ENCODE measurements around the gene ZMYND8.

ZMYND8 gene

GRCh38 chr20:47332381-47333206, 23.9 kb downstream of the ZMYND8 start:
- DNase-seq, result no peak

- peak in 3 of 4 experiments; percentile 43 to 51 (median 46) for DNase-seq
Observed at GRCh38 chr20:47330933-47331708, 25.4 kb downstream of the ZMYND8 start.

GRCh38 chr20:47330071-47330470, 26.4 kb downstream of the ZMYND8 start:
- no peak for DNase-seq

GRCh38 chr20:47328129-47328528, 28.4 kb downstream of the ZMYND8 start:
- no peak for DNase-seq

GRCh38 chr20:47327711-47328110, 28.8 kb downstream of the ZMYND8 start:
- no peak for DNase-seq

- no peak for DNase-seq
Observed at GRCh38 chr20:47326658-47327268, 29.7 kb downstream of the ZMYND8 start.

GRCh38 chr20:47325242-47325641, 31.3 kb downstream of the ZMYND8 start:
- no peak for DNase-seq

GRCh38 chr20:47320990-47321805, 35.3 kb downstream of the ZMYND8 start:
- DNase-seq, result peak in 1 of 4 experiments; percentile 18

GRCh38 chr20:47319517-47320252, 36.8 kb downstream of the ZMYND8 start:
- peak; percentile 45 to 72 (median 57) for DNase-seq

- DNase-seq, result peak; percentile 82 to 94 (median 88)
Observed at GRCh38 chr20:47318586-47319516, 37.6 kb downstream of the ZMYND8 start.

- no peak for DNase-seq
Observed at GRCh38 chr20:47318027-47318585, 38.4 kb downstream of the ZMYND8 start.

GRCh38 chr20:47317127-47317895, 39.2 kb downstream of the ZMYND8 start:
- DNase-seq, result peak; percentile 92 to 98 (median 94)

GRCh38 chr20:47316776-47317126, 39.7 kb downstream of the ZMYND8 start:
- DNase-seq, result peak in 1 of 4 experiments; percentile 19

GRCh38 chr20:47315339-47316056, 41.0 kb downstream of the ZMYND8 start:
- peak in 3 of 4 experiments; percentile 25 to 29 (median 26) for DNase-seq

GRCh38 chr20:47314647-47315338, 41.7 kb downstream of the ZMYND8 start:
- no peak for DNase-seq

- DNase-seq, result no peak
Observed at GRCh38 chr20:47311967-47312681, 44.4 kb downstream of the ZMYND8 start.

- DNase-seq, result no peak
Observed at GRCh38 chr20:47311211-47311610, 45.3 kb downstream of the ZMYND8 start.
